Measurements from ENCODE around the gene ARMC9. TPM values are rescaled to one million over a fixed set of nuclear protein-coding genes. Genes with fewer than 3 reads are reported as not detected.

The ARMC9 gene
- total RNA-seq, 1 donor from 2014 or later: 8.4 TPM

GRCh38 chr2:231343988-231344387 lies 145.6 kb downstream of the ARMC9 start:
- H3K4me3 ChIP-seq (ENCODE audit: low read depth, low read length): no peak overlapping the region
- no peak for TF ChIP-seq CTCF (IDR thresholded peaks at IDR 0.05; ENCODE audit: insufficient read depth, low read length, severe bottlenecking)
- no peaks in the 10 kb centered on the region for H3K36me3 ChIP-seq (ENCODE audit: control insufficient read depth, insufficient read depth, low read length)
- no peaks in the 10 kb centered on the region for H3K27me3 ChIP-seq (ENCODE audit: control insufficient read depth, insufficient read depth, low read length)
- DNase-seq (ENCODE audit: low read depth): no peak
- no peak for FAIRE-seq

- Histone ChIP-seq H3K4me3 (ENCODE audit: low read depth, low read length) (no peak overlapping the region), H3K27me3 (ENCODE audit: control insufficient read depth, insufficient read depth, low read length) (no peaks in the 10 kb centered on the region), H3K36me3 (ENCODE audit: control insufficient read depth, insufficient read depth, low read length) (no peaks in the 10 kb centered on the region)
- no peak for FAIRE-seq
- no peak for TF ChIP-seq CTCF (IDR thresholded peaks at IDR 0.05; ENCODE audit: insufficient read depth, low read length, severe bottlenecking)
- no peak for DNase-seq (ENCODE audit: low read depth)
Observed at GRCh38 chr2:231344851-231345250, 146.4 kb downstream of the ARMC9 start.

DNA sequence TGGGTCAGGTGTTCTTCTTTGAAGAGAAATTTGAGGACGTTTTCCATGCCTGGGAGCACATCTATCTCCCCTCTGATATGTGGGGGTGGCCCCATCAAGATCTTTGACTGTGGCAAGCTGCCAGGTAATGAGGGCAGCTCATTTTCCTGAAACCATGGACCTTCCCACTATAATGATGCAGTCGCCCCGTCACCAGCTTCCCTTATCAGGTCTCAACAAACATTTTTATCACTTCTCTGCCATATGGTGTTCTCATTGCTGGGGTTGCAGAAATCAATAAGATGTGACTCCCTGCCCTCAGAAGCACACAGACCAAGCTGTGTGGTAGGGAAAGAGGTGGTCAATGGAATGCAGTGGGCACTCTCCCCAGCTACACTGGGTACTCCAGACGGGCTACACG lies 148.7 kb downstream of the ARMC9 start:
- FAIRE-seq (no peak), DNase-seq (ENCODE audit: low read depth) (no peak)
- H3K36me3 ChIP-seq (ENCODE audit: control insufficient read depth, insufficient read depth, low read length): no peaks in the 10 kb centered on the region
- H3K4me3 ChIP-seq (ENCODE audit: low read depth, low read length): no peak overlapping the region
- H3K27me3 ChIP-seq (ENCODE audit: control insufficient read depth, insufficient read depth, low read length): no peaks in the 10 kb centered on the region
- no peak for TF ChIP-seq CTCF (IDR thresholded peaks at IDR 0.05; ENCODE audit: insufficient read depth, low read length, severe bottlenecking)

GRCh38 chr2:231347638-231348037 lies 149.2 kb downstream of the ARMC9 start:
- FAIRE-seq (no peak), DNase-seq (ENCODE audit: low read depth) (no peak)
- no peaks in the 10 kb centered on the region for H3K36me3 ChIP-seq (ENCODE audit: control insufficient read depth, insufficient read depth, low read length)
- no peaks in the 10 kb centered on the region for H3K27me3 ChIP-seq (ENCODE audit: control insufficient read depth, insufficient read depth, low read length)
- TF ChIP-seq CTCF (IDR thresholded peaks at IDR 0.05; ENCODE audit: insufficient read depth, low read length, severe bottlenecking): no peak
- no peak overlapping the region for H3K4me3 ChIP-seq (ENCODE audit: low read depth, low read length)

GRCh38 chr2:231348173-231348572 lies 149.7 kb downstream of the ARMC9 start:
- no peak for FAIRE-seq

More at GRCh38 chr2:231348173-231348572, 149.7 kb downstream of the ARMC9 start:
- no peak for TF ChIP-seq CTCF (IDR thresholded peaks at IDR 0.05; ENCODE audit: insufficient read depth, low read length, severe bottlenecking)
- H3K4me3 ChIP-seq (ENCODE audit: low read depth, low read length): no peak overlapping the region
- peak; percentile 50 for DNase-seq (ENCODE audit: low read depth)
- H3K27me3 ChIP-seq (ENCODE audit: control insufficient read depth, insufficient read depth, low read length): no peaks in the 10 kb centered on the region
- H3K36me3 ChIP-seq (ENCODE audit: control insufficient read depth, insufficient read depth, low read length): no peaks in the 10 kb centered on the region
